Caco-2 (cell line): ENCODE data around the gene RNF217. TPM values are rescaled to one million over a fixed set of nuclear protein-coding genes. Genes with fewer than 3 reads are reported as not detected.

Experiments used
- BruUV-seq: library from RNA; stranded (reverse); fragments of 400-500 nt; replicated peaks from 2 replicates; lab custom pipeline; 2021; lab: Mats Ljungman, UMichigan
- CTCF ChIA-PET: fragments of 300-600 bp; sonication (Branson Sonifier 250); formaldehyde crosslinking; loops from one replicate; lab custom pipeline; 2022; ENCODE audit warnings: antibody characterized with exemption; lab: Charles Lee
- POLR2A ChIA-PET: fragments of 300-600 bp; sonication (Branson Sonifier 250); formaldehyde crosslinking; loops from one replicate; lab custom pipeline; 2022; ENCODE audit warnings: antibody characterized with exemption; lab: Charles Lee
- DNase-seq, 2 experiments: peaks; one replicate each; pipeline versions ENCODE4 v3.0.0 to v3.0.0-alpha.2; 2020 to 2022
- H3K27me3 ChIP-seq: replicated peaks from 2 replicates; pipeline ENCODE4 v1.6.0; 2011; ENCODE audit warnings: low read length; ENCODE audit not compliant: control insufficient read depth, insufficient read depth
- H3K36me3 ChIP-seq: 2 replicates; pipeline ENCODE4 v1.5.1; 2011; ENCODE audit warnings: low read length; ENCODE audit not compliant: control insufficient read depth, insufficient read depth
- H3K4me1 ChIP-seq: fragments of 250-450 bp; sonication (Bioruptor Pico); 2 replicates; pipeline ENCODE4 v1.5.1; 2020; ENCODE audit warnings: mild to moderate bottlenecking
- H3K4me3 ChIP-seq: 2 replicates; pipeline ENCODE4 v1.5.1; 2011; ENCODE audit warnings: low read depth, mild to moderate bottlenecking, control low read depth, low read length
- H3K9me3 ChIP-seq: fragments of 250-450 bp; sonication (Bioruptor Pico); 2 replicates; pipeline ENCODE4 v1.5.1; 2020; ENCODE audit warnings: mild to moderate bottlenecking, moderate library complexity
- H3K27ac Mint-ChIP-seq: one replicate; pipeline ENCODE4 v1.8.0; 2022; ENCODE audit warnings: mixed read lengths; ENCODE audit not compliant: unreplicated experiment
- H3K27me3 Mint-ChIP-seq: one replicate; pipeline ENCODE4 v1.8.0; 2022; ENCODE audit warnings: mixed read lengths; ENCODE audit not compliant: insufficient read depth, unreplicated experiment
- H3K36me3 Mint-ChIP-seq: one replicate; pipeline ENCODE4 v1.8.0; 2022; ENCODE audit warnings: mild to moderate bottlenecking, mixed read lengths; ENCODE audit not compliant: insufficient read depth, unreplicated experiment
- H3K4me1 Mint-ChIP-seq: one replicate; pipeline ENCODE4 v1.8.0; 2022; ENCODE audit warnings: low read depth, mixed read lengths; ENCODE audit not compliant: unreplicated experiment
- H3K4me3 Mint-ChIP-seq: one replicate; pipeline ENCODE4 v1.8.0; 2022; ENCODE audit warnings: mild to moderate bottlenecking, moderate library complexity, mixed read lengths; ENCODE audit not compliant: unreplicated experiment
- H3K9me3 Mint-ChIP-seq: one replicate; pipeline ENCODE4 v1.8.0; 2022; ENCODE audit warnings: mixed read lengths; ENCODE audit not compliant: unreplicated experiment
- CTCF ChIP-seq, 2 experiments: fragments of 200-600 bp in 1 of 2; IDR thresholded peaks; 1 replicate in 1 of 2; 2 replicates in 1 of 2; pipeline versions ENCODE4 v1.5.1 to v1.8.0; 2011 to 2022; ENCODE audit warnings: antibody characterized with exemption in 1 of 2, control low read depth in 1 of 2, inconsistent platforms in 1 of 2, low read depth in 1 of 2, low read length in 1 of 2, mild to moderate bottlenecking in 1 of 2, moderate library complexity in 1 of 2; ENCODE audit not compliant: insufficient read depth in 1 of 2, severe bottlenecking in 1 of 2, unreplicated experiment in 1 of 2
- intact Hi-C: fragments of 100-400 bp; cut with micrococcal nuclease; formaldehyde crosslinking; loops from one replicate; pipeline ENCODE4 v1.10.0; 2022; ENCODE audit not compliant: unreplicated experiment
- total RNA-seq: library from RNA; stranded (reverse); gene quantifications from 2 replicates; pipeline ENCODE4 v1.2.3, GENCODE V29; 2022

Gene RNF217
- total RNA-seq, 1 experiment from 2014 or later, result 0.09 TPM

DNA sequence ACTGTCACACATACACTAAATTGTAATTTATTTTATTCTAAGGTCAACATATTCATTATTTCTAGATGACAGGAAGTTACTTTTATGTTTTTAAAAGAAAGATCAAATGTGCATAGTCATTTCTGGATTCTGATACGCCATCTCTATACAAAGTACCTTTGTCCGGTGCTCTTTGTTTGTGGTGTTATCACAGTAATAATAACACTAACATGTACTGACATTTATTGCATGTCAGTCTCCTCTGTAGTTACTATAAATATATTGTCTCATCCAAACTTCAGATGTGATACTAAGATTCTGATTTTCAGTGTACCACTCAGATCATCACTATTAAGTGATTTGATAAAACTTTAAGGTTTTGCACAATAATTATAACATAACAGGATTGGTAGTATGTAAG lies 101.1 kb downstream of the RNF217 start:
- BruUV-seq, result no TSS peak
- DNase-seq, result no peak
- intact Hi-C loops, result no loop called here
- Mint-ChIP-seq H3K27ac (no peak overlapping the region), H3K9me3 (no peaks in the 10 kb centered on the region), H3K4me1 (no peaks in the 10 kb centered on the region), H3K27me3 (no peaks in the 10 kb centered on the region), H3K4me3 (no peak overlapping the region), H3K36me3 (no peaks in the 10 kb centered on the region)
- TF ChIP-seq CTCF (IDR thresholded peaks at IDR 0.05; ENCODE audit: insufficient read depth in 1 of 2, low read depth in 1 of 2, low read length in 1 of 2, severe bottlenecking in 1 of 2, unreplicated experiment in 1 of 2), result no peak
- POLR2A ChIA-PET, result no interaction called here
- CTCF ChIA-PET, result no interaction called here
- Histone ChIP-seq H3K27me3 (no peaks in the 10 kb centered on the region), H3K36me3 (no peaks in the 10 kb centered on the region), H3K9me3 (no peaks in the 10 kb centered on the region), H3K4me1 (no peaks in the 10 kb centered on the region), H3K4me3 (no peak overlapping the region)

GRCh38 chr6:125066140-125066539 lies 103.9 kb downstream of the RNF217 start:
- no peaks in the 10 kb centered on the region for H3K36me3 ChIP-seq
- CTCF ChIA-PET, result no interaction called here
- no peaks in the 10 kb centered on the region for H3K36me3 Mint-ChIP-seq

GRCh38 chr6:125066964-125067363 lies 104.7 kb downstream of the RNF217 start:
- CTCF ChIA-PET, result no interaction called here
- no peak for DNase-seq
- intact Hi-C loops, result no loop called here

More at GRCh38 chr6:125066140-125066539, 103.9 kb downstream of the RNF217 start:
- H3K4me3 Mint-ChIP-seq, result no peak overlapping the region
- no peak overlapping the region for H3K27ac Mint-ChIP-seq
- no TSS peak for BruUV-seq
- Histone ChIP-seq H3K27me3 (no peaks in the 10 kb centered on the region), H3K4me1 (no peaks in the 10 kb centered on the region), H3K9me3 (no peaks in the 10 kb centered on the region), H3K4me3 (no peak overlapping the region)
- H3K9me3 Mint-ChIP-seq, result no peaks in the 10 kb centered on the region
- H3K27me3 Mint-ChIP-seq, result no peaks in the 10 kb centered on the region
- no peak for TF ChIP-seq CTCF (IDR thresholded peaks at IDR 0.05; ENCODE audit: insufficient read depth in 1 of 2, low read depth in 1 of 2, low read length in 1 of 2, severe bottlenecking in 1 of 2, unreplicated experiment in 1 of 2)
- no peaks in the 10 kb centered on the region for H3K4me1 Mint-ChIP-seq
- intact Hi-C loops, result no loop called here
- POLR2A ChIA-PET, result no interaction called here
- DNase-seq, result no peak

More at GRCh38 chr6:125066964-125067363, 104.7 kb downstream of the RNF217 start:
- TF ChIP-seq CTCF (IDR thresholded peaks at IDR 0.05; ENCODE audit: insufficient read depth in 1 of 2, low read depth in 1 of 2, low read length in 1 of 2, severe bottlenecking in 1 of 2, unreplicated experiment in 1 of 2), result no peak
- H3K4me3 ChIP-seq, result no peak overlapping the region
- no peaks in the 10 kb centered on the region for H3K36me3 Mint-ChIP-seq
- H3K4me1 Mint-ChIP-seq, result no peaks in the 10 kb centered on the region
- H3K27ac Mint-ChIP-seq, result no peak overlapping the region
- no peaks in the 10 kb centered on the region for H3K9me3 Mint-ChIP-seq
- no peaks in the 10 kb centered on the region for H3K27me3 ChIP-seq
- no peaks in the 10 kb centered on the region for H3K27me3 Mint-ChIP-seq
- no peaks in the 10 kb centered on the region for H3K4me1 ChIP-seq
- H3K36me3 ChIP-seq, result no peaks in the 10 kb centered on the region
- POLR2A ChIA-PET, result no interaction called here
- no peaks in the 10 kb centered on the region for H3K9me3 ChIP-seq
- no TSS peak for BruUV-seq
- no peak overlapping the region for H3K4me3 Mint-ChIP-seq
